ENCODE data around the gene OAS1. TPM values are rescaled to one million over a fixed set of nuclear protein-coding genes. Genes with fewer than 3 reads are reported as not detected.

OAS1 gene
- total RNA-seq, 1 donor from 2014 or later: 0.96 TPM

DNA sequence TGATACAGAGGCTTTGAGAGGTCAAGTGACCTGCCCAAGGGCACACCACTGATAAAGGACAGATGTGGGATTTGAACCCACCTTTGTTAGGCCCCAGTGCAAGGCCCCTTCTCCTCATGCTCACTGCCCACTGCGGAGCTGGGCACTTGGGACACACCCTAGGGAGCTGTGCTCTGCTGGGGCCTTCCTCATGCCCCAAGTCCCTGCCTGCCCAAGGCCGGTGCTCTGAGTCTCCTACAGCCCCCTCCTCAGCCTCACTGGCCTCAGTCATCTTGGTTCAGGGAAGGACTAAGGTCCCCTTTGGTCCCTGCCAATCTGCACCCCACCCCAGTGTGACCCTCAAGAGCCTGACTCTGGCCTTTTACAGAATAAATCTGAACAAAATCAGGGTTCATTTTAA is 23.6 kb downstream of the OAS1 start:
- no peak for DNase-seq (ENCODE audit: low spot score in 2 of 2)
- no peak overlapping the region for H3K4me3 ChIP-seq
- H3K36me3 ChIP-seq: no peaks in the 10 kb centered on the region
- H3K27ac ChIP-seq: no peak overlapping the region
- no peaks in the 10 kb centered on the region for H3K9me3 ChIP-seq
- H3K27me3 ChIP-seq: no peaks in the 10 kb centered on the region
- TF ChIP-seq, protein P1, sequence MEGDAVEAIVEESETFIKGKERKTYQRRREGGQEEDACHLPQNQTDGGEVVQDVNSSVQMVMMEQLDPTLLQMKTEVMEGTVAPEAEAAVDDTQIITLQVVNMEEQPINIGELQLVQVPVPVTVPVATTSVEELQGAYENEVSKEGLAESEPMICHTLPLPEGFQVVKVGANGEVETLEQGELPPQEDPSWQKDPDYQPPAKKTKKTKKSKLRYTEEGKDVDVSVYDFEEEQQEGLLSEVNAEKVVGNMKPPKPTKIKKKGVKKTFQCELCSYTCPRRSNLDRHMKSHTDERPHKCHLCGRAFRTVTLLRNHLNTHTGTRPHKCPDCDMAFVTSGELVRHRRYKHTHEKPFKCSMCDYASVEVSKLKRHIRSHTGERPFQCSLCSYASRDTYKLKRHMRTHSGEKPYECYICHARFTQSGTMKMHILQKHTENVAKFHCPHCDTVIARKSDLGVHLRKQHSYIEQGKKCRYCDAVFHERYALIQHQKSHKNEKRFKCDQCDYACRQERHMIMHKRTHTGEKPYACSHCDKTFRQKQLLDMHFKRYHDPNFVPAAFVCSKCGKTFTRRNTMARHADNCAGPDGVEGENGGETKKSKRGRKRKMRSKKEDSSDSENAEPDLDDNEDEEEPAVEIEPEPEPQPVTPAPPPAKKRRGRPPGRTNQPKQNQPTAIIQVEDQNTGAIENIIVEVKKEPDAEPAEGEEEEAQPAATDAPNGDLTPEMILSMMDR (IDR thresholded peaks at IDR 0.05): no peak
- intact Hi-C loops (cut with DNase I): no loop called here
- H3K4me1 ChIP-seq: no peaks in the 10 kb centered on the region

DNA sequence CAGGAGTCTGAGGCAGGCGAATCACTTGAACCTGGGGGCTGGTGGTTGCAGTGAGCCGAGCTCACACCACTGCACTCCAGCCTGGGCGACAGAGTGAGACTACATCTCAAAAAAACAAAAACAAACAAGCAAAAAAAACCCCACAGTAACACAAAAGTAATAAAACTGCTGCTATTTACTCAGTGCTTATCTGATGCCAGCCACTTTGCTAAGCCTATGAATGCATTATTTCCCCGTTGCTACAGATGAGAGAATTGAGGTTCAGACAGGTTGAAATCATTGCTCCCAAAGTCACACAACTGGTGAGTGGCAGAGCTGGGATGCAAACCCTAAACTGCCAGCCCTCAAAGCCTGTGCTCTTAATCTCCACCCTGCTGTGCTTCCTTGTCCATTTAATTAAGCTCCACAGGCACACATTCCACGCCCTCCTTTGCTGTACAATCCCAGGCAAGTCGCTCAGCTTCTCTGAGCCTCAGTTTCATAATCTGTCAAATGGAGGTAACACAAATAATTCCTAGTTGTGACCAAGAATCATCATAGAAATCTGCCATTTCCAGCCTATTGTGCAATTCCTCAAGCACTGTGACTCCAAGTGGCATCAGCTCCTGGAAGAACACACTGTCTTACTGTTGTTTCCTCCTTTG is 25.8 kb downstream of the OAS1 start:
- no peak for DNase-seq (ENCODE audit: low spot score in 2 of 2)
- no peaks in the 10 kb centered on the region for H3K36me3 ChIP-seq
- no peak overlapping the region for H3K27ac ChIP-seq
- TF ChIP-seq, protein P1 (IDR thresholded peaks at IDR 0.05): no peak
- H3K27me3 ChIP-seq: no peaks in the 10 kb centered on the region
- intact Hi-C loops (cut with DNase I): no loop called here
- no peak overlapping the region for H3K4me3 ChIP-seq
- no peaks in the 10 kb centered on the region for H3K4me1 ChIP-seq
- no peaks in the 10 kb centered on the region for H3K9me3 ChIP-seq

DNA sequence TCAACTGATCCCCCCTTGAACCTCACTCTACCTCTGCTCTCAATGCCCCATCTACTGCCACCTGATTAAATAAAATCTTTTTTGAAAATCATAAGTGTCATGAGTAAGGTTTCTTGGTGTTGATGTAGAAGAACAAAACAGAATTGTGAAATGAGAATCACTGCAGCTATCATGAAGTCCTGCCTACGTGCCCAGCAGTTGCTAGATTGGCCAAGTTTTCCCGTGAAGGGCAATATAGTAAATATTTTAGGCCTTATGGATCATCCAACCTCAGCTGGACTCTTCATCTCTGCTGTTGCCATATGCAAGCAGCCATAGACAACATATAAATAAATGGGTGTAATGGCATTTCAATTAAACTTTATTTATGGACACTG is 26.4 kb downstream of the OAS1 start:
- TF ChIP-seq, protein P1 (IDR thresholded peaks at IDR 0.05): no peak
- Histone ChIP-seq H3K9me3 (no peaks in the 10 kb centered on the region), H3K4me1 (no peaks in the 10 kb centered on the region), H3K36me3 (no peaks in the 10 kb centered on the region), H3K4me3 (no peak overlapping the region), H3K27ac (no peak overlapping the region), H3K27me3 (no peaks in the 10 kb centered on the region)
- DNase-seq (ENCODE audit: low spot score in 2 of 2): no peak
- intact Hi-C loops (cut with DNase I): no loop called here

DNA sequence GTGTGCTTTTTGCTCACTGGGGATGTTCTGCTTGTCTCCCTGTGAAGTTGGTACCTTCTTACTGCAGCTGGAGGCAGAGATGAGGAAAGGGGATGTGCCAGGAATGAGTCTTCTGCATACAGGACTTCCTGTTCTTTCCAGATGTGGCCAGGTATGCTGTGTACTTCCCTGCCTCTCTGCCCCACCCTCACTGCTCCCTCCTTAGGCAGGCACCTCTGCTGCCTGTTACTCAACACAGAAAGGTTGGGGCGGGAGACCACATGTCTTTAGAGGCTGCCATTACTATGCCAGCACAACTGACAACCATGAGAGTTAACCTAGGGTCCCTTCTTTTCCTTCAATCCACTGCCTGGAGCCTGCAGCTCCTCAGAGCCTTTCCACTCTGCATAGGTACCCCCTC is 29.5 kb downstream of the OAS1 start:
- intact Hi-C loops (cut with DNase I): no loop called here
- no peaks in the 10 kb centered on the region for H3K9me3 ChIP-seq
- no peak for DNase-seq (ENCODE audit: low spot score in 2 of 2)
- H3K4me1 ChIP-seq: peaks cover 2 to 9% of the 10 kb centered on the region in 2 donors
- H3K27ac ChIP-seq: no peak overlapping the region
- no peak overlapping the region for H3K4me3 ChIP-seq
- H3K36me3 ChIP-seq: no peaks in the 10 kb centered on the region
- TF ChIP-seq, protein P1 (IDR thresholded peaks at IDR 0.05): no peak
- no peaks in the 10 kb centered on the region for H3K27me3 ChIP-seq

DNA sequence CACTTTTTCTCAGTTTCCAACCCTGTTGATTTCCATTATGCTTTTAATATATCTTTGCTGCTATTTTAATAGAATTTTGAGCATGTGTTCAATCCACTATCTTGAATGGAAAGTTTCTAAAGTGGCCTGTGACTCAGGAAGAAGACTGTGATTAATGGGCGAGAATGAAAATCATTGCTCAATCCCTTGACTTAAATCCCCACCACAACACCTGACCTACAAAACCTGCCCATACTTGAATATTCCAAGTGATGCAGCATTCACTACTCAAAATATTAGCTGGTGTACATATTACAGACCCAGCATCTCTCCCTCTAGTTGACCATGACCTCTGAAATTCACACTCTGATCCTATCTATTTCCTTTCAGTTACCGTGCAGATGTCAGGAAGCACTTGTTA is 30.2 kb downstream of the OAS1 start:
- Histone ChIP-seq H3K27me3 (no peaks in the 10 kb centered on the region), H3K36me3 (no peaks in the 10 kb centered on the region), H3K4me1 (peaks cover 2 to 9% of the 10 kb centered on the region in 2 donors), H3K9me3 (no peaks in the 10 kb centered on the region), H3K4me3 (no peak overlapping the region), H3K27ac (peak overlapping the region in 1 of 2 donors; percentile 63)
- DNase-seq (ENCODE audit: low spot score in 2 of 2): no peak
- intact Hi-C loops (cut with DNase I): no loop called here
- TF ChIP-seq, protein P1 (IDR thresholded peaks at IDR 0.05): no peak
